PC-9 (cell line): ENCODE data around the gene SURF4.

Experiments used
- EZH2 ChIP-seq: fragments of 200-600 bp; sonication (generic); IDR thresholded peaks from 2 replicates; pipeline ENCODE4 v1.8.0; 2017; ENCODE audit warnings: antibody characterized with exemption, low read depth
- TF ChIP-seq, protein P1 (sequence below): fragments of 200-600 bp; sonication (generic); conservative IDR thresholded peaks from 2 replicates; pipeline ENCODE4 v1.6.1; 2017; ENCODE audit warnings: mixed run types, antibody characterized with exemption, mild to moderate bottlenecking, moderate library complexity

DNA sequence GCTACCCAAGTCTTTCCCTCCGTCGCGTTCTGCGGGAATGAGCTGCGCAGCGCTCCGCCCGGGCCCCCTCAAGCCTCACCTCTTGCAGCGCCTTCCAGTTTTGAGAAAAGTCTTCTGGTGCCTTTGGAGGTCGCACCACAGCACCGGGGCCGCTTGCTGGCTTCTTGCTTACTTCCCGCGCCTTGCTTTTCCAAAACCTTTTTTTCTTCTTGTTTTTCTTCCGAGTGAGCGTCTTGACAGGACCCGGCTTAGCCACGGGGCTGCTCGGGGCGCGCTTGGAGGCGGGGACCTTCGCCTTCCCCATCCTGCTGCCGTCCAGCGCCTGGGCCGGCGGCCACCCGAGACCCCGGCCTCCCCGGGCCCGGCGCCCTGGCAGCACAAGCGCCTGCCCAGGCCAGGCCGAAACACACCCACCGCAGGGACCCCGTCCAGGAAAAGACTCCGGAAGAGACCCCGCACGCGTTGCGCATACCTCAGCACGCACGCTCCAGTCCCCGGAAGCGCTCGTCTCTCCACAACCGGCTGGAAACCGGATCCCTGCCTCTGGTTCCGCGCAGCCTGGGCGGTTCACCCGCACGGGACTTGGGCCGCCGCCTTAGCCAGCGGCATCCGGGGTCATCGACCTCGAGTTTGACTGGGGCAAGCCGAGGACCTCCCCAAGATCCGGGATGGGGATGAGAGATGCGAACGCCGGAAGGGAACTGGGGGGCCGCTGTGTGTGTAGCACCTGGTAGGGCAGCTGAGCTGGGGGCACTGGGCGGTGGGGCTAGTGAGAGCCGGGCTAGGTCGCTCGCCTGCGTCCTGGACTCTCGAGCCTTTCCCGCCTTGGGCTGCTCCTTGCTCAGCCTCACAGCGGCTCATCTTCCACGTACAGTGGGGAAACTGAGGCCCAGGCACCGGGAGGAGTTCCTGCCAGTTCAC, 41.9 kb upstream of the SURF4 start, which contains the start of gene REXO4:
- TF ChIP-seq, protein P1, sequence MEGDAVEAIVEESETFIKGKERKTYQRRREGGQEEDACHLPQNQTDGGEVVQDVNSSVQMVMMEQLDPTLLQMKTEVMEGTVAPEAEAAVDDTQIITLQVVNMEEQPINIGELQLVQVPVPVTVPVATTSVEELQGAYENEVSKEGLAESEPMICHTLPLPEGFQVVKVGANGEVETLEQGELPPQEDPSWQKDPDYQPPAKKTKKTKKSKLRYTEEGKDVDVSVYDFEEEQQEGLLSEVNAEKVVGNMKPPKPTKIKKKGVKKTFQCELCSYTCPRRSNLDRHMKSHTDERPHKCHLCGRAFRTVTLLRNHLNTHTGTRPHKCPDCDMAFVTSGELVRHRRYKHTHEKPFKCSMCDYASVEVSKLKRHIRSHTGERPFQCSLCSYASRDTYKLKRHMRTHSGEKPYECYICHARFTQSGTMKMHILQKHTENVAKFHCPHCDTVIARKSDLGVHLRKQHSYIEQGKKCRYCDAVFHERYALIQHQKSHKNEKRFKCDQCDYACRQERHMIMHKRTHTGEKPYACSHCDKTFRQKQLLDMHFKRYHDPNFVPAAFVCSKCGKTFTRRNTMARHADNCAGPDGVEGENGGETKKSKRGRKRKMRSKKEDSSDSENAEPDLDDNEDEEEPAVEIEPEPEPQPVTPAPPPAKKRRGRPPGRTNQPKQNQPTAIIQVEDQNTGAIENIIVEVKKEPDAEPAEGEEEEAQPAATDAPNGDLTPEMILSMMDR: no peak
- no peak for TF ChIP-seq EZH2
